Astrocyte of the spinal cord (primary cell): ENCODE results near the gene DCDC1.

ENCODE experiments used
- DNase-seq: peaks from one replicate; pipeline ENCODE4 v3.0.0; 2011; ENCODE audit warnings: low read depth, low spot score
- H3K4me3 ChIP-seq: 2 replicates; pipeline ENCODE4 v1.5.1; 2011; ENCODE audit warnings: low read depth, mild to moderate bottlenecking, low read length, moderate library complexity
- CTCF ChIP-seq: IDR thresholded peaks from 2 replicates; pipeline ENCODE4 v1.5.1; 2012; ENCODE audit warnings: low read depth, mild to moderate bottlenecking, low read length, inconsistent platforms
- in situ Hi-C: cut with HindIII; loops from 2 replicates; pipeline ENCODE4 v1.10.0; 2017; ENCODE audit warnings: low sequenced_read_pairs

DCDC1 gene

GRCh38 chr11:31120428-31120827 is 249.1 kb downstream of the DCDC1 start:
- in situ Hi-C loops, result no loop called here
- no peak for TF ChIP-seq CTCF
- DNase-seq, result no peak
- H3K4me3 ChIP-seq, result no peak overlapping the region

GRCh38 chr11:31118566-31118965 is 251.0 kb downstream of the DCDC1 start:
- no peak for TF ChIP-seq CTCF
- no peak for DNase-seq
- no peak overlapping the region for H3K4me3 ChIP-seq
- in situ Hi-C loops, result no loop called here

- in situ Hi-C loops, result no loop called here
- TF ChIP-seq CTCF, result no peak
- no peak for DNase-seq
- no peak overlapping the region for H3K4me3 ChIP-seq
Observed at GRCh38 chr11:31117038-31117437, 252.5 kb downstream of the DCDC1 start.

- no peak for DNase-seq
- in situ Hi-C loops, result no loop called here
- no peak for TF ChIP-seq CTCF
- H3K4me3 ChIP-seq, result no peak overlapping the region
Observed at GRCh38 chr11:31114442-31114841, 255.1 kb downstream of the DCDC1 start.

- H3K4me3 ChIP-seq, result no peak overlapping the region
- in situ Hi-C loops, result no loop called here
- no peak for TF ChIP-seq CTCF
- no peak for DNase-seq
Observed at GRCh38 chr11:31110830-31111229, 258.7 kb downstream of the DCDC1 start.

GRCh38 chr11:31109446-31109845 is 260.1 kb downstream of the DCDC1 start:
- no peak overlapping the region for H3K4me3 ChIP-seq
- no peak for DNase-seq
- in situ Hi-C loops, result no loop called here
- TF ChIP-seq CTCF, result no peak

GRCh38 chr11:31107649-31108048 is 261.9 kb downstream of the DCDC1 start:
- DNase-seq, result no peak
- in situ Hi-C loops, result no loop called here
- H3K4me3 ChIP-seq, result no peak overlapping the region
- TF ChIP-seq CTCF, result no peak
